ENCODE results near the gene CUL4B.
A peak's percentile ranks its signal among the peaks of the same experiment; 100 is the strongest.
"Not testable (repeated sequence)": the region's sequence is repeated elsewhere in the genome, so short reads cannot be mapped to it uniquely, and the experiment has no call there.

Gene CUL4B

GRCh38 chrX:120560842-120561633 lies at the start of gene CUL4B:
TSS of gene CUL4B (minus strand) at chrX:120560962. CDS start at chrX:120560638, 324 bp downstream.
- DNase-seq (ENCODE audit: low spot score), result peak; percentile 82

GRCh38 chrX:120604361-120604782 lies 43.6 kb upstream of the CUL4B start:
- DNase-seq (ENCODE audit: low spot score), result peak; percentile 7

- peak; percentile 63 for DNase-seq (ENCODE audit: low spot score)
Measured at GRCh38 chrX:120603707-120604360, 43.1 kb upstream of the CUL4B start, which contains the start of gene MCTS1. TSS of gene MCTS1 (plus strand) at chrX:120604101. CDS start at chrX:120604237, 136 bp downstream.

- DNase-seq (ENCODE audit: low spot score), result no peak
Measured at GRCh38 chrX:120585702-120586101, 24.9 kb upstream of the CUL4B start.

GRCh38 chrX:120575379-120576114 lies 14.8 kb upstream of the CUL4B start:
- DNase-seq (ENCODE audit: low spot score), result no peak

- DNase-seq (ENCODE audit: low spot score), result not testable (repeated sequence)
Measured at GRCh38 chrX:120573806-120574205, 13.0 kb upstream of the CUL4B start.

- no peak for DNase-seq (ENCODE audit: low spot score)
Measured at GRCh38 chrX:120570011-120570600, 9.3 kb upstream of the CUL4B start.

- no peak for DNase-seq (ENCODE audit: low spot score)
Measured at GRCh38 chrX:120568609-120569008, 7.8 kb upstream of the CUL4B start.

GRCh38 chrX:120568035-120568434 lies 7.3 kb upstream of the CUL4B start:
- no peak for DNase-seq (ENCODE audit: low spot score)

GRCh38 chrX:120566817-120567216 lies 6.1 kb upstream of the CUL4B start:
- no peak for DNase-seq (ENCODE audit: low spot score)

- DNase-seq (ENCODE audit: low spot score), result no peak
Measured at GRCh38 chrX:120564925-120565324, 4.2 kb upstream of the CUL4B start.

GRCh38 chrX:120562569-120562926 lies 1.8 kb upstream of the CUL4B start:
- no peak for DNase-seq (ENCODE audit: low spot score)

GRCh38 chrX:120561634-120562568 lies 1.1 kb upstream of the CUL4B start:
- DNase-seq (ENCODE audit: low spot score), result no peak

GRCh38 chrX:120560405-120560841 lies 339 bp downstream of the CUL4B start:
- peak; percentile 40 for DNase-seq (ENCODE audit: low spot score)

- DNase-seq (ENCODE audit: low spot score), result peak; percentile 14
Measured at GRCh38 chrX:120559804-120560203, 958 bp downstream of the CUL4B start.

- DNase-seq (ENCODE audit: low spot score), result no peak
Measured at GRCh38 chrX:120556251-120556650, 4.5 kb downstream of the CUL4B start.

- peak; percentile 22 for DNase-seq (ENCODE audit: low spot score)
Measured at GRCh38 chrX:120549483-120550452, 11.0 kb downstream of the CUL4B start.

GRCh38 chrX:120536061-120536460 lies 24.7 kb downstream of the CUL4B start:
- no peak for DNase-seq (ENCODE audit: low spot score)

GRCh38 chrX:120534413-120535205 lies 26.2 kb downstream of the CUL4B start:
- no peak for DNase-seq (ENCODE audit: low spot score)
